HCT116 (cell line): ENCODE measurements around the gene SLC40A1.

Experiments
- CBX3 ChIP-seq: IDR thresholded peaks from 2 replicates; pipeline ENCODE4 v1.6.1; 2012; ENCODE audit warnings: low read depth
- CTCF ChIP-seq, 3 experiments: fragments of 200-600 bp in 1 of 3; sonication (generic) in 1 of 3; IDR thresholded peaks in 2 of 3; conservative IDR thresholded peaks in 1 of 3; 2 replicates each; pipeline ENCODE4 v1.5.1; 2012 to 2017; ENCODE audit warnings: low read depth in 2 of 3, low read length in 2 of 3, antibody characterized with exemption in 1 of 3, borderline replicate concordance in 1 of 3, control low read depth in 1 of 3, mild to moderate bottlenecking in 1 of 3, mixed read lengths in 1 of 3, mixed run types in 1 of 3, moderate library complexity in 1 of 3; ENCODE audit not compliant: insufficient read depth in 1 of 3
- ELF1 ChIP-seq: IDR thresholded peaks from 2 replicates; pipeline ENCODE4 v1.6.1; 2012; ENCODE audit warnings: low read depth, borderline replicate concordance
- EZH2 ChIP-seq: fragments of 200-600 bp; sonication (generic); IDR thresholded peaks from 2 replicates; pipeline ENCODE4 v1.6.1; 2017; ENCODE audit warnings: antibody characterized with exemption, mixed run types
- EZH2phosphoT487 ChIP-seq: fragments of 200-600 bp; IDR thresholded peaks from 2 replicates; pipeline ENCODE4 v1.6.1; 2018; ENCODE audit warnings: antibody characterized with exemption, borderline replicate concordance
- POLR2A ChIP-seq: IDR thresholded peaks from 2 replicates; pipeline ENCODE4 v1.7.0; 2011; ENCODE audit warnings: borderline replicate concordance; ENCODE audit not compliant: insufficient read depth, insufficient read length; ENCODE audit errors: extremely low read depth
- RAD21 ChIP-seq: IDR thresholded peaks from 2 replicates; pipeline ENCODE4 v1.6.1; 2012; ENCODE audit warnings: low read depth, mild to moderate bottlenecking
- SRF ChIP-seq: IDR thresholded peaks from 2 replicates; pipeline ENCODE4 v1.6.1; 2012; ENCODE audit warnings: low read depth
- TCF7L2 ChIP-seq: IDR thresholded peaks from 2 replicates; pipeline ENCODE4 v1.7.0; 2011; ENCODE audit warnings: borderline replicate concordance, inconsistent platforms; ENCODE audit not compliant: insufficient read depth, insufficient read length; ENCODE audit errors: extremely low read depth
- ZFX ChIP-seq: fragments of 450-650 bp; IDR thresholded peaks from 2 replicates; pipeline ENCODE4 v1.6.1; 2017

GRCh38 chr2:189614585-189614984, 34.0 kb upstream of the SLC40A1 start:
- no peak for TF ChIP-seq CTCF (IDR thresholded peaks at IDR 0.05 in 2 of 3, conservative IDR thresholded peaks at IDR 0.05 in 1 of 3; ENCODE audit: borderline replicate concordance in 1 of 3, insufficient read depth in 1 of 3, low read depth in 2 of 3, low read length in 2 of 3)
- no peak for TF ChIP-seq ELF1
- TF ChIP-seq RAD21 = no peak
- no peak for TF ChIP-seq EZH2phosphoT487
- no peak for TF ChIP-seq CBX3
- no peak for TF ChIP-seq EZH2
- TF ChIP-seq TCF7L2 = no peak
- no peak for TF ChIP-seq SRF
- no peak for TF ChIP-seq POLR2A
- no peak for TF ChIP-seq ZFX
